GM21576 (cell line): ENCODE measurements around the gene BCL10.

Experiments used
- ATAC-seq: cut with Tn5 transposase; IDR thresholded peaks from one replicate; pipeline ENCODE4 v1.9.1; 2021; ENCODE audit warnings: mild to moderate bottlenecking, moderate library complexity; ENCODE audit not compliant: unreplicated experiment

Gene BCL10

DNA sequence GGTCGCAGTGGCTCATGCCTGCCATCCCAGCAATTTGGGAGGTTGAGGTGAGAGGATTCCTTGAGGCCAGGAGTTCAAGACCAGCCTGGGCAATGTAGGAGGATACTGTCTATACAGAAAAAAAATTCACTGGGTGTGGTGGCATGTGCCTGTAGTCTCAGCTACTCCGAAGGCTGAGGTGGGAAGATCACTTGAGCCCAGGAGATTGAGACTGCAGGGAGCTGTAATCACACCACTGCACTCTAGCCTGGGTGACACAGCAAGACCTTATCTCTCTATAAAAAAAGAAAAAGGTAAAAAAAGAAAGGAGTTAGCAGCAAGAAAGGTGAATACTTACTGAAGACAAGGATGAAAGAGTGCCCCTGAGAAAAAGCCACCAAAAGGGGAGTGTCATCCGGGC lies 23.7 kb upstream of the BCL10 start:
- ATAC-seq: no peak

DNA sequence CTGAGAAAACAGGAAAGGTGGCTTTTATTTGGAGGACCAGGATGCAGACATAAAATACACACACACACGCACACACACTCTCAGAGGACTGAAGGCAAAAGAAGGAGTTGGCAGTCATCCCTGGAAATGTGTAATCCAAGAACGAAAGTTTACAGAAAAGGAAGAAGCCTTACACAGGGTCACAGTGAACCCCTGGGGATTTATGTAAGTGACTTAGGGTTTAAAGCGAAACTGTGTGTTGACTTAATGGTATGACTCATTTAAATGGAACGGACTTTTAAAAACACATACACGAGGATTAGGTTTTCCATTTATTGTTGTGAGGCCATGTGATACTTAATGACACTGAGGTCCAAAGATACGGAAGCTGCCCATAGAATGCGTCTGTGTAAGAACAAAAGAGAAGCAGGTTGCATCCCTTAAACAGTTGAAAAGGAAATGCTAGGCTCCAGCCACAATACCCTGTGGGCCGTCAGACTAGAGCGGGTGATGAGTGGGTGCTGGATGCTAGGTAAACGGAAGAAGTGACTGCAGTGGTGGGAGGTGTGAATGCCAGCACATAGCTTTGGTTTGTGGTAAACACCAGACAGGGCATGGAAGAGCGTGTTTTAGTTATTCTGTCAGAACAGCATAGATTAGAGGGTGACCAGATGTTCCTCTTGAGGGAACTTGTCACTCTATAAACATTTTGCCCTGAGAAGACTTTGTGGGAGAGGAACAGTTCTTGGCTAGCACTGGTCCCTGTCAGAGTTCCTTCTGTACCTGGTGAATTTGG lies 21.6 kb upstream of the BCL10 start:
- peak; percentile 92 for ATAC-seq

DNA sequence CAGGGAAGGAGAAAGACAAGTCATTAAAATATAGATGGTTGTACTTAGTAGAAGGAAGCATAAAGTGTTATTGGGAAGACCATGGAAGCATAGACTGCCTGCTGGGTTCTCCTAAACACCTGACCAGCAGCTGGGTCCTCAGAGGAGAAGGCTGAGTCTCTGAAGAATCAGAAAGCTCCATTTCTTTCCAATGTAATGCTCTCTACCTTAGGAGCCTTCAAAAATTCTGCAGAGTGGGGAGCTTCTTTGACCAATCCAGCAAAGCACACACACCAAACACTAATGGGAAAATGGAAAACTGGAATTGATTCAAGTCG lies 21.1 kb upstream of the BCL10 start:
- ATAC-seq: no peak

DNA sequence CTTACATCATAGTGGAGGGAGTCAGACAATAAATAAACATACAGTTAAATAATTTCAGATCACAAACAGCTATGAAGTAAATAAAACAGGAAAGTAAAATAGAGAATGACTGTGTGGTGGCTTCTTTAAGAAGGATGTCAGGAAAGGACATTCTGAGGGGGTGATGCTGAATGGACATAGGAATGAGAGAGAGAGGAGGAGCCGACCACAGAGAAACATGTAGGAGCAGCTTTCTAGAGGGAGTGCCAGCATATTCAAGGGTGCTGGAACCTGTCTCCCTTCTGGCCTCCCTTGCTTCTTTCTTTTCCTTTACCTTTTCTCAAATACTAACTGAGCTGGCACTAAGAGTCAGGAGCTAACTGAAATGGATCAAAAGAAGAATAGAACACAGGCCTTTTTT lies 20.5 kb upstream of the BCL10 start:
- ATAC-seq: no peak

DNA sequence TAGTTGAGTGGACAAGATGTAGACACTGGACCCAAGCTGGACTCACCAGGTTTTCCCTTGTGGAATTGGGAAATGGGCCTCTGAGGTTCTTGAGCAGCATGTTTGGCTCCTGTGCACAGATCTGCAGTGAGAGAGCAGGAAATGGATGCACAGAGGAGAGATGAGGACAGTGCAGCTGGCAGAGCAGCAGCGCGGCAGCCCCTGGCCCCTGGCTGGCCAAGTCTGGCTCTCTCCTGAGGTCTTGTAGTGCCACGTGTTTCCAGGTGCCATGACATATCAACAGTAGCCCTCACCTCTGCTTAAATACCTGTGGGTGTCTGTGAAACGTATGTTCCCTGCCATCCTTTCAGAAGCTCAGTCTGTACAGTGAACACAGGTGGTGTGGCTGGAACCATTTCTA lies 19.2 kb upstream of the BCL10 start:
- ATAC-seq: no peak

DNA sequence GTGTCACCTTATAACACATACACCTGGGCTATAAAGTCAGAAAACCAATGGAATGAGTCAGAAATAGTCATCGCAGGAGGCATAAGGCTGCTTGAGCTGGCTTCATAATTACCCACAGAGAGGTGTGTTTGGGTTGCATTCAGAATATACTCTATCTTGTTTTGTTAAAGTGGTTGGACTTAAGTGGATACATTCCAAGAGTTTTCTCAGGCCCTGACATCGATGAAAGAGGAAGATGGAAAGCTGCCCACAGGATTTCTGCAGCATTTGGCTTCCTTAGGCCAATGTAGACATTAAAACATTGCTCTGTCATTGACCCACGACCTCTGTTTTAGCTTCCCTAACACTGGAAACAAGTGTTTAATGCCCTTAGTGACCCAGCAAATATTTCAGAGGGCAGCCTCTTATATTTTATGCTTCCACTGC lies 18.6 kb upstream of the BCL10 start:
- ATAC-seq: no peak

DNA sequence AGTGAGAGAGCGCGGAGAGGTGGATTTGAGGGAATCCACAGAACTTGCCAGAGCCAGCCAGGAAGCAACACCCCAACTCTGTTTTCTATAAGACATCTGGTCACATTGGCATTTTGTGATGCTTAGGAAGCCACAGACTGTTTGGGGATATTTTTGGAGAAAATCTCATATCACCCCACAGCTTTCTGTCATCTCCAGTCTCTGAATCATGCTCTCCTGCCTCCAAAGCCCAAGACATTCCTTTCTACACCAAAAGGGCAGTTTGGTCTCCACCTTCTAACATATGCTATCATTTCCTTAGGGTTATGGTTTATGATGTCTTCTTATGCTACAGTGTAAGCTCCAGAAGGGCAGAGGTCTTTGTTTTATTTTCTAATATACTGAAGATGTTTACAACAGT lies 14.4 kb upstream of the BCL10 start:
- ATAC-seq: no peak

DNA sequence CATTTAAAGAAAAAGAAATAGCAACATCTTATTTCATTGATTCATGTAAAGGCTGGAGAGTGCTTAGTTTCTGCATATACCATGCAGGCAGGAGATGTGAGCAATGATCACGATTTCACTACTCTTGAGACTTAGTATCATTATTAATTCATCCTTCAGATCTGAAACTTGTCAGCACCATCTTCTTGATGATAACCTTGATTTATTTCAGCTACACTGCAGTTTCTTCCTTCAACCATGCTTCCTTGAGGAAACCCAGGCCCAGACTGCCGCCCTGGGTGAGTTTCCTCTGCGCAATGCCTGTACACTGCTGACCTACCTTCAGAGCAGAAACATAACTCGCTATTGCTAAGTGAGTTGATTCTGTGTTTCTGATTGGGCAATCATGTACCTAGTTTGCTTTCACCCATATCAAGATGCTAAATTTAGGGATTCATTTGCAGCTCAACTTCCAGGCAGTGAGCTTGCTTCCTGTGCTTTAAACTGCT lies 13.5 kb upstream of the BCL10 start:
- peak; percentile 87 for ATAC-seq

DNA sequence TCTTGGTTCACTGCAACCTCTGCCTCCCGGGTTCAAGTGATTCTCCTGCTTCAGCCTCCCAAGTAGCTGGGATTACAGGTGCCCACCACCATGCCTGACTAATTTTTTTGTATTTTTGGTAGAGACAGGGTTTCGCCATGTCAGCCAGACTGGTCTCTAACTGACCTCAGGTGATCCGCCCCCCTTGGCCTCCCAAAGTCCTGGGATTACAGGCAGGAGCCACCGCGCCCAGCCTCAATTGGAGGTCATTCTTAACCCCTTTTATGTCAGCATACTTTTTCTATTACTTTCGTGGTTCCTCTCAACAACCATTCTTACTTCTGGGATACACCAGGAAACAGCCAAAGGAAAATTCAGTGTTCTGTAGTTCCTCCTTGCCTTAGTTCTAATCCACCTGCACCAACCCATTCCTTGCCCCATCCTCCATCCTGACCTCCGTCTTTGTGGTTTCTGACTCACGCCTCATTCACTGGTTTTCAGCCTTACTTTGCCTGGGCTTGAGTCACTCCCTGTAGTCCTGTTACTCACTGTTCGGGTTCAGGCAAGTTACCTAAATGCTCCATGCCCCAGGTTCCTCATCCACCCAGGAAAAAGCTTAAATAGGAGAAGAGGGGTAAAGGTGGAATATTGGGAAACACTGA lies 12.9 kb upstream of the BCL10 start:
- no peak for ATAC-seq

DNA sequence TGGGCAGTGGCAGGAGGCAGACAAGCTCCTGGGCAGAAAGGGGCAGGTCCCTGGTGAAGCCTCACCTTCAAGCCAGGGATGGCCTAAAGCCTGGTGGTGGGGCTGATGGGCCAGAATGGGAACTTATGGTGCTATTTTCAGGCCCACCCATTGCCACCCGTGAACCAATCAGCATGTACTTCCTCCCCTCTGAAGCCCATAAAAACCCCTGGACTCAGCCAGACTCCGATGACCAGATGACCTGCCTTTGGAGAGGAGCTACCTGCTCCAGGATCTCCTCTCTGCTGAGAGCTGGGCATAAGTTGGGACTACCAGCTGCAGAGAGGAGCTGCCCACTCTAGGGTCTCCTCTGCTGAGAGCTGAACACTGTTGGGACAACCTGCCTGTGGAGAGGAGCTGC lies 7.8 kb upstream of the BCL10 start:
- no peak for ATAC-seq

DNA sequence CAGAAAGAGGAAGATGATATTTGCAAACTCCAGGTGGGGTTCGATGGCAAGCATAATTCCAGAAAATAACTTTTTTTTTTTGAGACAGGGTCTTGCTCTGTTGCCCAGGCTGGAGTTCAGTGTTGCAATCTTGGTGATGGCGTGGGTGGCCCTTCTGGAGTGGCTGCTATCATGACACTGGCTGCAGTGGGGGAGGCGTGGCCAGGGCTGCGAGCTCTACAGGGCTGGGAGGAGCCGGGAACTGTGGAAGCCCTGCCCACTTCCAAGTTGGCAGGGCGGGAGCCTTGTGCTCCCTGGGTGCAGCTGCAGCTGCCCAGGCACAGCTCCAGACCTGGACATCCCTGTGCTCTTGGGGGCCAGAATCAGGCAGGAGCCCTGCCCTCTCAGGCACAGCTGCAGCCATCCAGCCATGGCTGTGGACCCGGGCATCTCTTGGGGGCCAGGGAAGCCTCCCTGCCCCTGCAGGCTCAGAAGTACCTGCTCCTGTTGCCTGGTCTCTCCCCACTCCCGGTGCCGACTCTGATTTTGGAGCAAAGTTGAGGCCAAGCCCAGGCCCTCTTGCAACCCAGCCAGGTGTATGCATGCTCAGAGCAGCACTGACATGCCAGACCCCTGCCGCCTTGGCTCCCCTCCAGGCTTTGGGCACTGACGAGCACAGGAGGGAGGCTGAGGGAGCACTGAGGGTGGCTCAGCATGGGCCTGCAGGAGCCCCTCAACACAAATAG lies 7.2 kb upstream of the BCL10 start:
- no peak for ATAC-seq

DNA sequence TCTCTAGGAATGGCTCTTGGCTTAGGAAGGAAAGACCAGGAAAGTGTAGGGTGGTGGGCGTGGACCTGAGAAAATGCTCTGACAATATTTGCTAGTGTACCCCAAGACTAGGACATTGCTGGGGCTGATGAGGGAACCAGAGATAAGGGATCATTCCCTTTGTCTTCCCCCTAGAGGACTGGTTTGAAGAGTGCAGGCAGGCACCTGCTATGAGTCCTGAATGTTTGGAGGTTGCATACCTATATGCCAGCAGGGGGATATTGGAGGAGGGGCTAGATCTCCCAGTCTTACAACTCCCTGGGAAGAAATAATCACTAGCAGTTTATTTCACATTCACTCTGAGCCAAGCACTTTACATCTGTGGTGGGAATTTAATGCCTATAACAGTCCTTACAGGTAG lies 6.0 kb upstream of the BCL10 start:
- ATAC-seq: no peak

DNA sequence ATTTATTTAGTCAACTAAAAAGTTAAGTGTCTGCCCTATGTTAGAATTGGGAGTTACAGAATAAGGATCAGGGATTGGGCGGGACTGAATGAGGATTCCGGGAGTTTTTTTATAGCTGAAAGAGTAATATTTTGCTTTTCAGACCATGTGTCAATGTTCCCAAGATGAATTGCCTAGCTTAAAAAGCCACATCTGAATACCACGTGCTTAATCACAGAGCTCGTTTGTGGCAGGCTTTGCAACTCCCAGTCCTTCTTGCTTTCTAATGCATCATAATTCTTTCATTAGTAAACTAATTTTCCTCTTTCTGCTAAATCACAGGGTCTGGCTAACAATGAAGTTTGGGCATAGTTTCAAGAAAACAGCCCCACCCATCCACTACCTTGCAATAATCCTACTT lies 4.2 kb upstream of the BCL10 start:
- no peak for ATAC-seq

DNA sequence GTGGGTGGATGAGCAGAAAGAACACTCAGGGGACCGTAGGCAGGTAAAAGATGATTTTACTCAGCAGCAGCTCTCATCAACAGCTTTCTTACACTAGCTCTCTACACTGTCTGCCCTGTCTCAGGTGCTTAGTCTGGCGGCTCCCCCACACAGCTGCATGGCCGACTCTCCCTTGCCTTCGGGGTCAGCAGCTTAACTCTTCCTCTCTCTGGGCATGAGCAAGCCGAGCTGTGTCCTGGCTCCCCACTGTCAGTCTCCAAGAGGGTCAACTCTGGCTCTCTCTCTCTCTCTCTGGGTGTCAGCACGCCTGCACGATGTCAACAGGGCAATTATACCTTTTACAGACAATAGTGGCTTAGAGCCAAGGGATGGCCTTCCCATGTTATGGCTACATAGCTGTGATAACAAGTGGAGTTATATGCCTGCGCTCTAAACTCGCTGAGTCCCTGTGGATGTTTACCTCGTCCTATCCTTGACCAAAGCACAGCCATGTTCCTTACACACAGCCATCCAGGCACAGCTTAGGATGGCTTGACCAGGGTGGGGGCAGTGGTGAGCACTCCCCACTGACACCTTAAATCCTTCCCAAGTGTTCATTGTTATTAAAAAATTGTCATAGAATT lies 3.1 kb upstream of the BCL10 start:
- ATAC-seq: no peak

DNA sequence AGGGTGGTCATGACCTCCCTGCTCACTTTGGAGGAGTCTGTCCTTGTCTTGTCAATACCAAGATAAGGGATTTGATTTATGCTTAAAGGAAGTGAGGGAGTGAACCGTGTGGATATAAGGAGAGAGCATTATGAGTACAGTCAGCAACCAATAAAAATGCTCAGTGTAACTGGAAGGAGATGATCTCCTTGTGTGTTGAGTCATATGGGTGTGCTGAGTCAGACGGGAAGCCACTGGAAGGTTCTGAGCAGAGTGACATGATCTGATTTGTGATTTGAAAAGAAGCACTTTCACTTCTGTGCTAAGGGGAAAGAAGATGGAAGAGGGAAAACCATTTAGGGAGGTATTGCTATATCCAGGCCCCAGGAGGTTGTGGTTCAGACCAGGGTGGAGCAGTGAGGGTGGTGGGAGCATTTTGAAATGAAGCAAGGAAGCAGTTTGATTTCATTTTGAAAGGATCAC lies 2.5 kb upstream of the BCL10 start:
- peak; percentile 18 for ATAC-seq

DNA sequence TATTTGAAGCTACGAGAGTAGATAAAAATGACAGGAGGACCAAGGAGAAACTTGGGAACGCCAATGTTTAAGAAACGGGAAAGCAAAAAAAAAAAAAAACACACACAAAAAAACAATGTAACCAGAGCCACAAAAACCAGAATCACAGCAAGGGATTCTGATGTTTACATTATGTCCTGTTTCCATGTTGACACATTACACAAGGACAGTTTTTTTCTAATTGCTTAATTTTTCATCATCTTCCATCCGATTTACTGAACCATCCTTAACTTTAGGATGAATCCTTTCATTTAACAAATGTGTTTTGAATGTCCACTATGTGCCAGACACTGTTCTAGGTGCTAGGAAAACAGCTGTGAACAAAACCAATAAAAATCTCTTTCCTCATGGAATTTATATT lies 1.4 kb upstream of the BCL10 start:
- no peak for ATAC-seq

DNA sequence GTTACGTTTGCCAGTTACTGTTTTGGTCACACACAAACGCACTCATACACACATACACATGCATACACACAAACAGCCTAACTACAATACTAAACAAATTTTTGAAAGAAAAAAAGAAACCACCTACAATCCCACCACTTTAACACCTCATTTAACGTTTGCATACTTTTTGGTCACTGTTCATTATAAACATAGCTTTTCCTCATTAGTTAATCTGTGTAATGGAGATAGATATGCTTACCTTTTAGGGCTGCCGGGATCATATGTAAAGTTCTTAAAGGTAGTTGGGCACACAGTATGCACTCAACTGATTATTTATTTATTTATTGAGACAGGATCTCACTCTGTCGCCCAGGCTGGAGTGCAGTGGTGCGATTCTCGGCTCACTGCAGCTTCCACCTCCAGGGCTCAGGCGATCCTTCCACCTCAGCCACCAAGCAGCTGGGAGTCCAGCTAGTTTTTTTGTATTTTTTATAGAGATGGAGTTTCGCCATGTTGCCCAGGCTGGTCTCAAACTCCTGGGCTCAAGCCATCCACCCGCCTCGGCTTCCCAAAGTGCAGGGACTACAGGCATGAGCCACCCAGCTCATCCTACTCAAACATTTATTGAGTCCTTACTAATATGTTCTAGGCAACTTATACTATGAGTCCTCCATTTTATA lies 677 bp upstream of the BCL10 start:
- no peak for ATAC-seq

DNA sequence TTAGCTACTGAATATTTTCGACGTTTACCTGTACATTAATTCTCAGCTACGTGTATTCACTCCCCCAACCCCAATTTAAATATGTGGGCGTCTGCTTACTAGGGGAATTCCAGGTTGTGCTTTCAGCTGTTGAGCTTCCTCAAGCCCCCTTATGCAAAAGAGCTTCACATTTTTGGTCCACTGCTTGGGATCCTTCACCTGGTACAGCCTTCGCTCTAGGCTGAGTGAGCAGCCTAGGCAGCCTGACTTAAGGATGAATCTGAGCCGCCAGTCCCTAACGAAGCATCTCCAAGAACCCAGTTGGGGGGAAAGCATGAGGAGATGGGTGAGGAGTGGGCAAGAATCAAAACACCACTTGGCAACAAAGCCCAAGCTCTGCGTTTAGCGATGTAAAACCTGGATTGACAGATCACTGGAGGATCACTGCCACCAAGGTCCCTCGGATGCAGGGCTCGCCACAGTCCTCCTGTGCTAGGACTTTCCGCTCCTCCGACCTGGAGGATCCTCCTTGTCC lies 674 bp downstream of the BCL10 start:
- ATAC-seq: no peak

DNA sequence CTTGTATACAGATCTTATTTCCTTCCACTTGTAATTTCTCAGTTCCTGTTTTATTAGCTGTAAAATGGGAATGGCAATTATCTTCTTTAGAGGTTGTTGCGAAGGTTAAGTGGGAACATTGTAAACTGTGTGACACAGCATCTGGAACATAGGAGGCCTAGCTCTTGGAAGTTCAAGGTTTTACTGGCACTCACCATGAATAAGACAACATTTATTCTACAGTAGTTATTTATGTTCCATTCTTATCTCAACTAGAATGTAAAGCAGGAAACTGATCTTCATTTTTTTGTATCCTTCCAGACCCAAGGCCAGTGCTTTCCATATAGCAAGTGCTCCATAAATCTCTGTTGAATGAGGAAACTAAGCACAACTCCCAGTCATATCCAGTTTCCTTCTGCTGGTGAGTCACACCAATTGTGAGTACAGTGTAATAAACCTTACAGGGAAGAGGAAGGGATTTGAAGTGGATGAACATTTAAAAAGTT lies 1.4 kb downstream of the BCL10 start:
- no peak for ATAC-seq

DNA sequence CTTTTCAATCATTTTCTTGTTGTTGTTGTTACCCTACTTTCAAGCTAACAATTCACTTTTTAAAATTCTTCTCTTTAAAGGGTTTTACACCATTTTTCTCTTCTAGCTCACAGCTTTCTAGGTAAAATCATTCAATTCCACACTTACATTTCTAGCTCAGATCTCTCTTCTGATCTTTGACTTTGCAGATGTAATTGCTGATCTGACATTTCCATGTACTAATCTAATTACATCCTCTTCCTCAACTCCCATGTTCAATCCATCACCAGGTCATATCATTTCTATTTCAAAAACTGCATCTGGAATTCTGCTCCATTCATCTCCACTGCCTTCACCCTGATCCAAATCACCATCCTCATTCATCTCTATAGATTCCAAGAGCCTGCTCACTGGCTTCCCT lies 3.0 kb downstream of the BCL10 start:
- ATAC-seq: no peak
